OCI-M2 (cell line): ENCODE measurements around the gene SPATA31E1.

ENCODE experiments used
- DNase-seq: peaks from one replicate; lab custom pipeline; 2025; ENCODE audit not compliant: unreplicated experiment; lab: John Stamatoyannopoulos, UW

The SPATA31E1 gene

DNA sequence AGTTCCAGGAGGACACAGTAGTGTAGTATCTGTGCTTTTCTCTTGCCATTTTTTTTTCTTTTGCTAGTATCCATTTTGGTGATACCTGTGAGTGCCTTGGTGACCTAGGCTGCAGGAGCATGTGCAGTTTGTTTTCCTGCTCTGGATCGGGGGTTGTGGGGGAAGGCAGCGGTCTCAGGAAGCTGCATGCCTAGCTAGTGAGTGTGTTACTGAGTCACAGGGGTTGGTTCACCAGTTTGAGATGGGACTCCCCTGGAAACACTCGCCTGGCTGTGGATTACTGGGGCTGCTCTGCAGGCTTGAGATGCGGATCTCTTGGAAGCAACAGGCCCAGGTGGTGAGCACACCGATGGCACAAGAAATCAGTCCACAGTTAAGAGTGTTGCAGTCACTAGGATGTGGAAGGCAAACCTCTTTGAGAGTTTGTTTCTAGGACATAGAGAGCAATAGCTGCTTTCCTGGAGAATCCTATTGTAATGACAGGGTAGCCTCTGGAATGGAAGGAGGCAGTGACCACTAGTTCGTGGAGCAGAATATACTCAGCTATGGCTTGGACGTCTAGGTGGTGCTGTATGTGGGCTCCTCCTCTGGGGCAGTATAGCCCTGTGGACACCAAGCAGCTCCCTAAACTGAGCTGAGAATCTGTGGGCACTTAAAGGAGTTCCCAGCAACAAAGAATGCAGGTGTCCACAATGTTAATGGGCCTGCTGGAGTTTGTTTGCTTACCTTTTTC is 20.0 kb upstream of the SPATA31E1 start:
- no peak for DNase-seq

DNA sequence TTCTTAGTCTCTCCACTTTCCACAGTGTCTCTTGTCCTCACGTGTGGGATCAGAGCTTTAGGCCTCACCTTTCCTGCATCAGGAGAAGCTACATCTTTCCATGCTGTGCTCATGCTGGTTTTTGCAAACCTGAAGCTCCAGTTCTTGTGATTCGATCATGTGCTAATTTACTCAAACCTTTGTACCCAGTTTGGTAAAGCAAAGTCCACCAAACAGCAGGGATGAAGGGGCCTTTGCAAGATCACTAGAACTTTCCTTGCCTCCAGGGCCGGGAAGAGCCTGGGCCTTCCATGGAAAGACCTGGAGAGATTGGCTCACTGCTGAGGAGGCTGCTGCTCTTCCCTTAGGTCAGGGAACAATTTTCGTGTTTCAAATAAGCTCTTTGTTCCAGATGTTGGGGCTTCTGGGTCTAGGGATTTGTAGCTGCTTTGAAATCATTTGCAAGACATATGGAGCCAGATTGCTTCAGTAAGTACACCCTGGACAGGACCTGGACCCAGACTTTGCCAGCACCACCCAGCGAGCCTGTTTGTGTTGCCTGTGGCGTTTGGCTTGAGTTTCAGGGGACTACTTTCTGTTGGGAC is 18.7 kb upstream of the SPATA31E1 start:
- DNase-seq, result no peak

DNA sequence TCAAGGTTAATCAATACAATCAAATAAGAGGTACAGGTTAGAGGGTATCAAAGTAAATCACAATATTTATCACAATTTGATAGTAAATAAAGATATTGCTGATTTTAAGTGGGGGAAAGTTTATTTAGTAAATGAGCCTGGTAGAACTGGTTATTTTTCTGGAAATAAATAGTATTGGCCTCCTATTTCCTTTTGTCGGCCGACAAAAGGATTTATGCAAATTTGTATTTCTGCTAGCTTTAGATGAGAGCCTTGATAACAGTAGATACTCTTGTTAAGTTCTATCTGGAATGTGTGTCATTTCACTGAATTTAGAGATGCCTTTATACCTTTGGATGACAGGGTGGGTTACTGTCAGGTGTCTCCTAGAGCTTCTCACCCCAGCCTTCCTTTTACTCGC is 17.8 kb upstream of the SPATA31E1 start:
- DNase-seq, result no peak

DNA sequence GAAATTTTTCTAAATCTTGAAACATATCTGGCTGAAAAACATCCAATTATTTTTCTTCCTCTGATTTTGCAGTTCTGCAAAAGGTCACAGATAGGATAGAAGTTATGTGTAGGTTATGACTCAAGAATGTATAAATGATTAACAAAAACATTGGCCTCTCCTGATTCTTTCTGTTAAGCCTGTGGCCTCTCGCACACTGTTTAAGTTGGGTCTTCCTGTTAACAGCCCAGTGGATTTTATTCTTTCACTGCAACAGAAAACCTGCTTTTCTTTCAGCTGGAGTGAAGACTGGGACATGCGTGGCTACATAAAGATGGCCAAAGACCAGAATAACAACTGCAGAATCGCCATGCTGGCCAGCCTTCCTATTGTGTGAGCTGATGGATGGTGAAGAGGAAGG is 17.1 kb upstream of the SPATA31E1 start:
- DNase-seq, result no peak

DNA sequence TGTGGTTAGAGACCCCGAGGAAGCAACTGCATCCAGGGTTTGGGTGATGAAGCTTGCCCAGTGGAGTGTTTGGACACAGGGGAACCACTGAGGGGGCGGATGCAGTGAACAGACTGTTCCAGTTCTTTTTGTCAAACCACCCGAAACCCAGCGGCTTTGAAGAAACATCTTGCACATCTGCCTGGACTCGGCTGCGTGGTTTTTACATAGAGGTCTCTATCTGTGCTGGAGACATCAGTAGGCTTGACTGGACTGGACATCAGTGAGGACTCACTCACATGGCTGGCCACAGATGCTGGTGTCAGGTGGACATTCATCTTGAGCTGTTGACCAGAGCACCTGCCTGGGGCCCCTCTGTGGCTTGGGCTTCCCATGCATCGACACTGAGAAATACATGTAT is 15.3 kb upstream of the SPATA31E1 start:
- no peak for DNase-seq

DNA sequence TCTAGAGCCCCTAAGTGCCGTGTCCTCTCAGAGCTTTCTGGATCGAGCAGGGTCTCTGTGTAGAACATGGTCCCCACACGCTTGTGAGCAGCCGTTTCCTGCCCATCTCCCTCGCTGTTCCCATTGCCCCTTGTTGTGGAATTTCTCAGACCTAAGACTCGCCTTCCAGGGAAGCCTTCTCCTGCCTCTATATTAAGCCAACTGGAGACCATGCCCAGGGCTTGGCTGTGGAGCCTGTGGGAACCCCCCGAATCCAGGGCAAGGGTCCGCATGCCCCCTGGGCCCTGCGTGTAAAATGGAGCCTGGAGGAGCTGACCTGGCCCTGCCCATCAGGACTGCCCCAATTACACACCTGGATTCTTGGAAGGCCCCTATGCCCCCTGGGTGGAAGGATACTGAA is 14.5 kb upstream of the SPATA31E1 start:
- no peak for DNase-seq

DNA sequence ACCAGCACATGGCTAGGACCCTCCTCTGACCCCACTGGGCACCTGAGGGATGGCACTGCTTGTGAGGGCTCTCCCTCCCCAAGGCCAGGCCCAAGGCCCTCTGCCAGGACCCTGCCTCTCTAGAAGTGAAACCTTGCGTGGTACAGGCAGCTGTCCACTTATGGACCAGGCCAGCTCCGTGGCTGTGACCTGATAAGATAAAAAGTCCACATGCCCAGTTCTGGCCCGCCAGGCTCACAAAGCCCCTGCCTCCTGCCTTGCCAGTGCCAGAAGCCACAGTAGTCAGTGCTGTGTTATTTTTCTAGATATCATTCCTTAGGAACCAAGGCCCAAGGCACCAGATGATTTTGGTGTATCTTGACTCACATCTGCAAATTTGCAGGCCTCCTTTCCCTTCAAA is 14.0 kb upstream of the SPATA31E1 start:
- DNase-seq, result no peak

DNA sequence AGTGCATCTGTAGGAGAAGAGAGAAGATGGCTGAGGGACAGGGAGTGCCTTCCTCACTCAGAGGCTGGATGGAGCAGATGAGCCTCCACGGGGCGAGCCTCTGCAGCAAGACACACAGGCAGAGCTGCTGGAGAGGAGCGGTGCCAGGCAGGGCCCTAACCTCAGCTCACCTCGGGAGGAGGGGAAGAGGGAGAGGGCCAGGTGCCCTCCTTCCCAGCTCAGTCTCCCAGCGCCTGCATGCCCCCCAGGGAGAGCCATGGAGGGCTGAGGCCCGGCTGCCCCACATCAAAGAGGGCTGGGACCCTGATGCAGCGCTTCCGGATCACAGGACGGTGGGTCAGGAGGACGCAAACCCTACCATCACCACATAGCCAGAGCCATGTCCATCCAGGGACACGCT is 13.6 kb upstream of the SPATA31E1 start:
- no peak for DNase-seq

DNA sequence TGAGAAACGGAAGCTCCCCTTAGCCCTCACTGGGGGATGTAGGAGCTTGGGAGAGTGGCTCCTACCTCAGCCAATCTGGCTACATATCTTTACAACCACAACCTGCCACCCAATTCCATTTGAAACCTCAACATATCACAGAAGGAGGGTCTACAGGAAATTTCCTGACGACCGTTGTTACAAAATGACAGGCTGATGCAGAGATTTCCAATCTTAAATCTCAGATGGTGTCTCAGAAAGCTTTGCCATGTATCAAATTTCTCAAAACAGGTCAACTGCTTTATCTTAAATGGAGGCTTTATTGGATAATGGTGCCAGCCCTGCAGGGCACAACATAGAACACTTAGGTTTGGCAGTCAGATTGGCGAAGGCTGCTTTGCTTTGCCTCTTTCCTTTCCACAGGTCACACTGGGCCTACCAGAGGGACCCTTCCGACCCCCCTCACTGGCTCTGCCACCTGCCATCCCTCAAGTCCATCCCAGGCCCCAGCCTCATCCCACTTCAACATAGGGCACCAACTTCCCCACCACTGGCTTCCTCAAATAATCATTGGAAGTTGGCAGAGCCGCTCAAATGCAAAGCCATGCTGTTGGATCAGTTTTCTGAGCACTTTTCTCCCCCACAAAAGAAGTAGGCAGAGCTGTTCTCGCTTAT is 11.1 kb upstream of the SPATA31E1 start:
- DNase-seq, result no peak

DNA sequence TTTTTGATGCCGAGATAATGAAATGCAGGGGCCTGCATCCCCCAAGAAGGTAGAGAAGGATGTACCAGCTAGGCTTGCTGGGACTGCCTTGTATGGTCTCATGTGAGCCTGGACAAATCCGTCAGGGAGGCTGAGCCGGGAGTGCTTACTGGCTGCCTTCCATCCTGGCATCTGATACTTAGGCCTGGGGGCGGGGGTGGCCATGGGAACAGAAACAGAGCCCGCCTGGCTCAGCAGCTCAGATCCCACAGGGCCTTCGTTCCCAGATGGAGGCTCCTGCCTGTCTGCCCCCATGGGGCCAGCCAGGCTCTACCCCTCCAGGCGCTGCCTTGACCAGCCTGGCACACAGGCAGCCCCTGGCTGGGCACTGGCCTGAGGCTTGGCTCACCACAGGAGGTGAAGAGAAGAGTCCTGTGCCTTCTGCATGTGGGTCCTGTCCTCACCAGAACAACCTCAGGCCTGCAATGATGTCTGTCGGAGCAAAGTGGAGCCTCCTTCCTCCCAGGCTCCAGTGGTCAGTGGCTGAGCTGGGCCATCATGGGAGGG is 10.5 kb upstream of the SPATA31E1 start:
- no peak for DNase-seq

DNA sequence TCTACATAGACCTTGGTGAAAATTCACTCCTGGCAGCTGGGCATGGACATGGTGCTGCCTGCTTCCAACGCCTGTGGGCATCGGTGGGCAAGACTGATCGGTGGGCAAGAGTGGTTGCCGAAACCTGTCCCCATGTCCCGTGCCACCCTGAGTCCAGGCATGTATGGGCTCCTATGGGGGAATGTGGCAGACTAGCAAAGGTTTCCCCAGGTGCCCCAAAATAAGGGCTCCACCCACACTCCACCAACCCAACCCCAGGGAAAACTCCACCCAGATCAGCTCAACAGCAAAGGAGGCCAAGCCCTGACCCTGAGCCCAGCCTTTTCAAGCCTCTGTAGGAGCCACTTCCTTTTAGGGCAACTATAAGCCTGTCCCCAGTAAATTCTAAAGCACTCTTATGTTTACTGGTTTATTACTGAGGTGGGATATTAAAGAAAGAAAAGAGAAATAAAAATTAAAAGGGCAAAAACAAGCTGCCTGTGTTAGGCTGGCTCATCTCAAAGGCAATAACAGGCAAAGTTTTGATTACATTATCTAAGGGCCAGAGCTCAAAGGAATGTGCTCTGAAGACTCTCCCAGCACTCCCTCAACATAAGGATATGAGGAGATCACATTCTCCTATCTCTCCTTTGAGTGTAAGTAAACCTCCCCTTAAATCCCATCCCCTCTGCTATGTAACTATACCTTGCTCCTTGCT is 8.9 kb upstream of the SPATA31E1 start:
- DNase-seq, result no peak

DNA sequence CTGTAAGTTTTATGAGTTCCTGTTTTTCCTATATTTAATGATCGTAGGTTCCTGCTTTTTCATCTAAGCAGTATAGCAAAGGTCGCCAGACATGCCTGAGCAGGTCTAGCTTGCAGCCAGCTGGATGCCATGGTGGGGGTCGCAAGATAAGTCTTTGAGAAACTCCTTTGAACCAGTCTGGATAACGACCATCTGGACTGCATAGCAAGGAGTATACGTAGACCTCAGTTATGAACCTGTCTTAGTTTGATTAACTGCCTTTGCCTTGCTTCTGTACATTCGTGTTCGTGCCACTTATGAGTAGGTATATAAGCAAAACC is 8.4 kb upstream of the SPATA31E1 start:
- no peak for DNase-seq

DNA sequence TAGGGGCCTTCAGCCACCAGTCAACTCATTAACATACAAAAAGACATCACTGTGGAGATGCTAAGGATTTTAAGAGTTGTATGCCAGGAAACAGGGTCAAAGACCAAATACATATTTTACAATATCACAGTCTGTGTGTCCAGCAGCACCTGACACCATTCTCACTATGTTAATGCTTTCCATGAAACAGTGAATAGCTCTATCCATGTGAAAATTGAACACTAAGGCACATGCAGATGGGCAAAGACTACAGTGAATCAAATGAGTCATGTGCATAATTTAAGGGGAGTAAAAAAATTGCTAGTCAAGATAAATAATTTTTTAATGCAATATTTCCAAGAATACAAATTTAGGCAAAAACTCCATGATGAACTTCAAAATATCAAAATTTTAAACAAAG is 7.6 kb upstream of the SPATA31E1 start:
- no peak for DNase-seq

DNA sequence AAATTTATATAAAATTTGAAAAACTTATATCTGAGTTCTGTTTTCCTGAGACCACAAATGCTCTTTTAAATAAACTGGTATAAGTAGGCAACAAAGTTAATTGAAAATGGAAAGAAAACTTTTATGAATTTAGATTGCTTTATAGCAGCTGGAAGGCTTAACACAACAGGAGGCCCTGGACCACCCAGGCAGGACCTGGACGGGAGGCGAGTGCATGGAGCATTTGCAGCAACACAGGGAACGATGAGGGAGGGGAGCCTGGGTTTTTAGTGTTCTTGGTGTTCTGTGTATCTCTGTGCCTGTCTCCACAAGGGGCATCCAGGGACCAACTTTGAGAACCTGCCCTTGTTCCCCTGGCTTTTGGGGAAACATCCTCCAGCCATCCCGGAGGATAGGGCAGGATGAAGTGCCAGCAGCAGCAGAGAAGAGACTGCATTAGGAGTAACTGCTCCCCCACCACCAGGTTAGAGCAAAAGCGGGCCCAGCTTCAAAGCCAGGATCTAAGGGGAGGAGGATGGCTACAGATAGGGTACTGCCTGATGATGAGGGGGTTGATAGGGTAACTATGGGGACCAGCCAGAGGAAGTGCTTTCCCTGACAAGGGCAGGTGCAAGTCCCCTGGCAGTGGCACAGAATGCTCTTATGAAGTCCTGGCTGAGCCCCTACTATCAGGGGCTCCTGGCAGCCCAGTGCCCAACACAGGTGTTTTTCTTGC is 6.7 kb upstream of the SPATA31E1 start:
- DNase-seq, result no peak

DNA sequence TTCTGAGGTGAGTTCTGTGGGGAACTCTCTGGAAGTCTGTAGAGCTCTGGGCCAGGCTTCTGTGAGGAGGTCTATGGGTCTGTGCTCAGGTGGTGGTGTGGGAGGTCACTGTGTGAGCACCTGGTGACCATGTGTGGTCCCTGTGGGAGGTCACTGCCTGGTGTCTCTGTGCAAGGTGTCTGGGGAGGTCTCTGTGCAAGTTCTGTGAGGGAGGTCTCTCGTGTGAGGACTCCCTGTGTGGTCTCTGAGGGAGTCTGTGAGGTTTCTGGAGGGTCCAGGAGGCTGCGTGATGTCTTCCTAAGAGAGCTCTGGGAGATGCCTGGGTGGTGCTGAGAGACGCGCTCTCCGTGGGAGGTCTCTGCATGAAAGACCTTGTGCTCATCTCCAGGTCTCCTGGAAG is 6.0 kb upstream of the SPATA31E1 start:
- no peak for DNase-seq

DNA sequence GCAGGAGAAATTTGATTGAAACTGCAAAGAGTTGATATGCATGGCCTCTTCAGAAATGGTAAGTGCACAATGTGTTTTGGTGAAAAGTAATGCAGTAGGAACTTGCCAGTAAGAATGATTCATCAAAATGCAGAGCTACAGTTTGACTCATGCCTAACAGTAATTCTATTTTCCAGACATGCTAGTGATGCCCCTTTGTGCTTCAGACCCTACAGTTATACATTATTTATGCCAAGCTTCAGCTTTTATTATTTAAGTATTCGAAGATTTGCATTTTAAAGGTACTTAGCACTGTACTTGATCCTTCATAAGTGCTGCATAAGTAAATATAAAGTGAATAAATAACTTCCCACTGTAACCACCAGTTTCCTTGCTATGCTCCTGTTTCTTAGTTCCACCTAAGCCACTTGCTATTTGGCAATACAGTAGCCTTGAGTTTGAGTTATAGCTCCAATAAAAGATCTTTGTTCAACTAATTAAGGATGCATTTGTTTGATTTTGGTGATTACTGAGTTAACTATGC is 3.6 kb upstream of the SPATA31E1 start:
- DNase-seq, result no peak

DNA sequence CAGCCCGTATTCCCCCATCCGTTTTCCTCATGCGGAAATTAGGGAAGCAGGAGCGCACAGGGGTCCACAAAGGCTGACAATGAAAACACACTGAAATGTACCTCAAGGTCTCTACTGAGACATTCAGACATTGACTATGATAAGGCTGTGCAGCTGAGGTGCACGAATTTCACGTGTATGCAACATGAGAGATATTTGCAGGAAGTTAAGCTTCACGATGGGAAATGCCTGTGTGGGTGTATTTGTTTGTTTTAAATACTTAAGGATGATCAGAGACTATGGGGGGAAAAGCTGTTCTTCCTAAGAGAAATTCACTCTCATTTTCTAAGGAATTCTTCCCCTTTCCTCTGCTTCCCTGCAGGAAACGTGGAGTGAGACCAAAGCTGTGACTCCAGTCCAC is 2.6 kb upstream of the SPATA31E1 start:
- no peak for DNase-seq

DNA sequence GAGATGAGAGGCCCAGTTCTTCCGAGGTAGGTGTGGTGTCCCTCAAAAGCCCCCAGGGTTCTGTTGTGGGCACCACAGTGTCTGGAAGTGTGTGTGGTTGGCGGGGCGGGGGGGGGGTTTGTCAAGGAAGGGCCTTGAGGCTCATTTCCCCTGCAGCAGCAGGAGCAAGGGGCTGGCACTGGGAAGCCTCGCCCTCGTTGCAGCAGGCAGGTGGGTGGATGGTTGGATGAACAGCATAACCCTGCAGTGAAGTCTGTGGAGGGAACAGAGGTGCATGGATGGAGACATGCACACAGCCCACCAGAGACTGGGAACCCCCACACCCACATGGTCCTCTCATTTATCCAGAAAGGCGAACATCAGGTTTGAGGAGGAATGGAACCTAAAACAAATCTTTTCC is 2.0 kb upstream of the SPATA31E1 start:
- no peak for DNase-seq

DNA sequence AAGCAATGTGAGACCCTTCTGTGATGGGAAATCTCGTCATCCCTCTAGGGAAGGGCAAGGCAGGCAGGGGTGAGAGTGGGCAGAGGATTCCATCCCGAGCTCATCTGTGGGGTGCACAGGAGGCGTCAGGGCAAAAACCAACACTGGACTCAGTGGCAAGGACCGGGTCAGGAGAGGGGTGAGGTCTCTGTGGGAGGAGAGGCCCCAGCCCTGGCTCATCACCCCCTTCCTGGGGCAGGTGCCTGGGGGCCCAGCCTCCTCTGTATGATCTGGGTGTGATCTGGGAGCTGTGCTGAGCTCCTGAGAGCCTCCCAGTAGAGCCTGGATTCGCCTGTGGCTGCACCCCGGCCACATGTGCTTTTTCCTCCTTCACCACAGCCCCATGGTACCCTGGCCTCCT is 597 bp downstream of the SPATA31E1 start:
- no peak for DNase-seq

DNA sequence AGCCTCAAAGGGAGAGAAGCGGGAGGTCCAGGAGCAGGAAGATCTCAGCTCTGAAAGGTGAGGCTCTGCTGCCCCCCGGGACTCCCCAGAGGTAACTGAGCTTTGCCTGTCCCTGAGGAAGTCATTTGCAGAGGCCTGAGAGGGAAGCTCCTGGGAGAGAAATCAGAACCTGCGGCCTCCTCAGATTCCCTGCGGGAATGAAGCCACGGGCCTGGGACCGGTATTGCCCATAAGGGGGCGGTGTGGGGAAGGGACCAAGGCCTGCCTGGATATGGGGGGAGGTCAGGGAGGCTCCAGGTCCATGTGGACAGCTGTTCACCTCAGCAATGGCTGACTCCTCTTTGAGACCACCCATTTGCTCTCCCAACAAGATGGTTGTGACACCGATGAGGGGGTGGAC is 1.3 kb downstream of the SPATA31E1 start:
- no peak for DNase-seq
